HG03354 (cell line): ENCODE results near the gene EXOC4.
"Not testable (repeated sequence)": the region's sequence is repeated elsewhere in the genome, so short reads cannot be mapped to it uniquely, and the experiment has no call there.

ENCODE experiments used
- ATAC-seq: cut with Tn5 transposase; IDR thresholded peaks from one replicate; pipeline ENCODE4 v1.9.1; 2021; ENCODE audit warnings: mild to moderate bottlenecking; ENCODE audit not compliant: unreplicated experiment, poor library complexity, severe bottlenecking

Gene EXOC4

DNA sequence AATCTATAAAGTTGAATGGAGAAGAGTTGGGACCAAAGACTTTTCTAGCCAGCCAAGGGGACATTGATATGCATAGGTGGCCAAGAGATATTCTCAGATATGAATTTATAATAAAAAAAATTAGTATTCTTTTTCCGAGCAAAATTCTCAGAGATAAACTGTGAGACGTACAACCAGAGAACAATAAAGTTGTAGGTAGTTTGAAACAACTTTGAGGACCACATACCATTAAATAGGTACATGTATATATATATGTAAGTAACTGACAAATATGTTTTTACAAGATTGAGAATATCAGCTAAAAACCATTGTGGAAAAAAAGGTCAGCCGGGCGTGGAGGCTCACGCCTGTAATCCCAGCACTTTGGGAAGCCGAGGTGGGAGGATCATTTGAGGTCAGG, 56.5 kb downstream of the EXOC4 start:
- ATAC-seq: no peak

DNA sequence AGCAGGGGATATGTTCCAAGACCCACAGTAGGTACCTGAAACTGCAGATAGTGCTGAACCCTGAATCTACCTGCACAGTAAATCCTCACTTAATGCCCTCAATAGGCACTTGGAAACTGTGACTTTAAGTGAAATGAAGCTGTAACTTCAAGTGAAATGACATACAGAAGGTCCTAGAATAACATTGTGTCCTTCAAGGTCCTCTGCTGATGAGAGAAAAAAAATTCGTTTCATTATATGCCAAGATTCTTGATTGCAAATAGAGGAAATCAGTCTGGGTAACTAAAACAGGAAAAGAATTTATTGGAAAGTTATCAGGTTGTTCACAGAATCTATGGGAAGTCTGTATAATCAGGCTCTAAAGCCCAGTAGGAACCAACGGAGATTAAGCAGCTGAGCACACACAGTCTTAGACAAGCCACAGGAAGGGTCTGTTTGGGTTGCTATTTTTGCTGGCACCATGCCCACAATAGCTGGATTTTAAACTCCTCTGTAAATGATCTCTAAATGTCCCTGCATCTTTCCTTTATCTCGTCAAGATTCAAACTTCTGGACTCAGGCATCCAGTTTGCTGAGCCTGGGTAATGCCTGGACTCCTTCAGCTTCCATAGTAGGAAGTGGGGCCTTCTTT, 57.5 kb downstream of the EXOC4 start:
- ATAC-seq: no peak

DNA sequence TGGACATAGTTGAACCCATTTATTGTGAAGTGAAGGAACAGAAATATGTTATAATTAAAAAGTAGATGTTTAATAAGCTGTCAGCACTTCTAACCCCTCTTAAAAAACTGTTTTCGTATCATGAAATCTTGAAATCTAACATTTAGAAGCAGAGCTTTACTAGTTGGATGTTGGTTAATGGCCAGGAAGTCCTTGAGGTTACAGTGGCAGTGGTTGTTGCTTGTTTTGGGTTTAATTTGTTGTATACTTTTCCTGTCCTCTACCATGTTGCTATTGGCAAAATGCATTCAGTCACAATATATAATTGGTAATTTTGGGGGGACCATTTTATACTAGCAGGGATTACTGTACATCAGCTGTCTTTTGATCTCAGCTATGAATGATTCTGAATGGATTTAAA, 60.7 kb downstream of the EXOC4 start:
- ATAC-seq: no peak

DNA sequence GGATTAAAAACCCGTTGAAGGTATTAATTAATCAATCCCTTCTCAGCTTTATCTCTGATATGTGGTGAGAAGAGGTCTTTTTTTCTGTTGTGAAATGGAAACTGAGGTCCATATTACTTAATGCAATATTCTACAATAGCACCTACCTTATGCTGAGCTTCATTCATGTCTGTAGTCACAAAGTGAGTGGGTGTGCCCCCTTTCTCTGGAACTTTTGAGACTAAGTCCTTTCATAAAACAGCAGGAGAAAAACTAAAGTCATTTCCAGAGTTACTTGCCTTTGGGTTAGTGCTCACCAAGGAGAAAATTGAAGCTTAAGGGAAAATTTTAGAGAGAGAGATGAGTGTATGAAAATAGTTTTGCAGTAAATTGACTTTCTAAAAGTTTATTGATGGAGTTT, 61.2 kb downstream of the EXOC4 start:
- ATAC-seq: no peak

- no peak for ATAC-seq
Measured at GRCh38 chr7:133315332-133316040, 62.6 kb downstream of the EXOC4 start.

- ATAC-seq: no peak
Measured at GRCh38 chr7:133319842-133320241, 67.0 kb downstream of the EXOC4 start.

GRCh38 chr7:133320891-133321290, 68.0 kb downstream of the EXOC4 start:
- ATAC-seq: no peak

GRCh38 chr7:133321366-133321765, 68.5 kb downstream of the EXOC4 start:
- ATAC-seq: not testable (repeated sequence)

GRCh38 chr7:133326745-133327144, 73.9 kb downstream of the EXOC4 start:
- ATAC-seq: not testable (repeated sequence)

DNA sequence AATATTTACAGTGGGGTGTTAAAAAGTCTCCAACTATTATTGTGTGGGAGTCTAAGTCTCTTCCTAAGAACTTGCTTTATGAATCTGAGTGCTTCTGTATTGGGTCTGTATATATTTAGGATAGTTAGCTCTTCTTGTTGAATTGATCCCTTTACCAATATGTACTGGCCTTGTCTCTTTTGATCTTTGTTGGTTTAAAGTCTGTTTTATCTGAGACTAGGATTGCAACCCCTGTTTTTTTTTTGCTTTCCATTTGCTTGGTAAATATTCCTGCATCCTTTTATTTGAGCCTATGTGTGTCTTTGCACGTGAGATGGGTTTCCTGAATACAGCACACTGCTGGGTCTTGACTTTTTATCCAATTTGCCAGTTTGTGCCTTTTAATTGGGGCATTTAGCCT, 75.1 kb downstream of the EXOC4 start:
- not testable (repeated sequence) for ATAC-seq

- ATAC-seq: no peak
Measured at GRCh38 chr7:133330085-133330484, 77.2 kb downstream of the EXOC4 start.

DNA sequence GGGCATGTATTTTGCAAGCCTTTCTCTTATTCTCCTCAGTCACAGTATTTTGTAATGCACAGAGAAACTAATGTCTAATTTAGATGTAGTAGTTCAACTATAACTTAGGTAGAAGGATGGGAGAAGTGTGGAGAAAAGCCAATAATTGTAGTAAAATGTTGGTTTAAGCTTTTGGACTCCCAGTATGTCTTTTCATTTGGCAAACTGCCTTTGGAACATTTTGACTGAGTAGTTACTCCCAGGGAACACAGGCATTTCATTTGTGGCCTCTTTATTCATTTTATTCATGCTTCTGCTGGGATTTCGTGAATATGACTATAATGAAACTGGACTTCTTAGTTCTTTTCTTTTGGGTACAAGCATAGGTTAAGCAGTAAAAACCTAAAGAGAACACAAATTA, 79.0 kb downstream of the EXOC4 start:
- ATAC-seq: no peak

DNA sequence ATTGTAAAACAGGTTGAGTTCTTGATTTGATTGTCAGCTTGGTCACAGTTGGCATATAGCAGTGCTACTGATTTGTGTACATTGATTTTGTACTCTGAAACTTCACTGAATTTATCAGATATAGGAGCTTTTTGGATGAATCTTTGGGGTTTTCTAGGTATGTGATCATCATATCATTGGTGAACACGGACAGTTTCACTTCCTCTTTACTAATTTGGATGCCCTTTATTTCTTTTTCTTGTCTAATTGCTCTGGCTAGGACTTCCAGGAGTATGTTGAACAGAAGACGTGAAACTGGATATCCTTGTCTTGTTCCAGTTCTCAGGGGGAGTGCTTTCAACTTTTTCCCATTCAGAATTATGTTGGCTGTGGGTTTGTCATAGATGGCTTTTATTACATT, 86.9 kb downstream of the EXOC4 start:
- ATAC-seq: no peak

GRCh38 chr7:133344275-133344674, 91.4 kb downstream of the EXOC4 start:
- no peak for ATAC-seq

DNA sequence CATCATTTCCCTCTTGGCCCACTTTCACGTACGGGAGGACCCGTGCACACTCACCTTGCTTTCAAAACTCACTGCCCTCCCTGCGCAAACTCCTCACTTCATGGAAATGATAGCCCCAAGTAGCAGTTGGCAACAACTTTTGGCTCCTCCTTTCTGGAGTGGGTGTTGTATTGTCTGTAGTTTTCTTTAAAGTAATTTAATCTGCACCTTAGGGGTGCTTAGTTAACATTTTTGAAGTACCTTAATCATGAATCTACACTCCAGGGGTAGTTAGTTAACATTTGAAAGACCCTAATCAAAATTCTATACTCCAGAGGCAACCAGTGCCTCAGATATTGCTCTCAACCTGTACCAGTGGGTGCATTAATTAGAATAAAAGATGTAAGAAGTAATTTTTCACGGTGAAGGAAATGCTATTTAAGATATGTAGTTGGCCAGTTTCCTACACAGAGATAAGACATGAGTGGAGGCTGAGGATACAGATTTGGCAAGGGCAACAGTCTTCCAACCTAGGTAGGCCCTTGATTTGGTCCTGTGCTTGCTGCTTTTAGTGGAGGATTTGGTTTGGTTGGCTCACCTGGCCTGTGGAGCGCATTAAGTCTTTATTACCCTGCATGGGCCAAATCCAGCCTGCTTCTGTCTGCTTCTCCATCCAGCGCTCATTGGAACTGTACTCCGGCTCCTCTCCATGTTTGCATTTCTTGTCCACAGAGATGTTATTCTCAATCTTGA, 93.0 kb downstream of the EXOC4 start:
- no peak for ATAC-seq

DNA sequence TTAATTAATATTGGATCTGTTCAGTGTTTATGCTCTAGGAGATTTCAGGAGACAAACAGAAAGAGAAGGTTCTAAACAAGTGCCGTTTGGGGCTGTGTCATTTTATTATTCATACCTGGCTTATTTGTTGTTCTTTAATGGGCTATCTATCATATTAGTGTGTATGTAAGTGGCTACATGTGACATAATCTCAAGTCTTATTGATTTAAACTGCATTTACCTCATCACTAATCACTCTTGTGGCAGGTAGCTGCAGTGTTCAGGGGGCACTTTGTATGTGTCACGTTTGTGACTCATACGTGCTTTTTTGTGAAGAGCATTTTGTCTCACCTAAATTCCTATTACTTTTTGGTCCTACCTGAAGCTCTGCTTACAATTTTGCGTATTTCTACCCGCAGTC, 95.4 kb downstream of the EXOC4 start:
- ATAC-seq: no peak

GRCh38 chr7:133349101-133349500, 96.2 kb downstream of the EXOC4 start:
- ATAC-seq: peak; percentile 59

DNA sequence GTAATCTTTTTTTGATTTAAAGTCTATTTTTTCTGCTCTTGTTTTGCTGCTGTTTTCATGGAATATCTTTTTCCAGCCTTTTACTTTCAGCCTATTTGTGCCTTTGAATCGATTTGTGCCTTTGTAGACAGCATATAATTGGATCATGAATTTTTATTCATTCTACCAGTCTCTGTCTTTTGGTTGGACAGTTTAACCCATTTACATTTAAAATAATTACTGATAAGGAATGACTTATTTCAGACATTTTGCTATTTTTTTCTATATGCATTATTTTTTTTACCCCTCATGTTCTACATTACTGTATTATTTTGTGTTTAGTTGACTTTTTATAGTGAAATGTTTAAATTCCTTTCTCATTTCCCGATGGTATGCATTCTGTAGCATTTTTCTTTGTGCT, 99.6 kb downstream of the EXOC4 start:
- ATAC-seq: no peak

GRCh38 chr7:133353775-133354174, 100.9 kb downstream of the EXOC4 start:
- ATAC-seq: no peak

- no peak for ATAC-seq
Measured at GRCh38 chr7:133354546-133355324, 101.9 kb downstream of the EXOC4 start.
